ENCODE data around the gene PKIB. TPM values are rescaled to one million over a fixed set of nuclear protein-coding genes. Genes with fewer than 3 reads are reported as not detected.

The PKIB gene
- total and polyA plus RNA-seq, 10 of the 15 experiments (the other 5 are each of a cell fraction or from before 2014, with no cell fraction given), result 0.20 to 1.8 (median 0.87) TPM

DNA sequence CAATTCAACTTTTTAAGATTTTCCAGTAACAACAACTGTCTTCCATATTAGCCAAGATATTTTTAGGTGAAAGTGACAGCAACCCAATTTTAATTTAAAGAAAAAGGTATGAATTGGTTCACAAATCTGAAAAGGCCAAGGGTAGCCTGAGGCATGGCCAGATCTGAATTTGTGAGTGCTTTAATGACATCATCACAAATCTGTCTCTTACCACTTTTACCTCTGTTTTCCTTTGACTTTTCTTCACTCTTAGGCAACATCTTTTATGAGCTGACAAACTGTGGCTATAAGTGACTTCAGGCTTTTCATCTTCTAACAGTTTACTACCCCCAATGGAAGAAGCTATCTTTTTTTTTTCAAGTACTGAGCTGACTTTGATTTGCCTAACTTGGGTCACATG lies 44.5 kb upstream of the PKIB start (continued):
- no peak for TF ChIP-seq JUNB (IDR thresholded peaks at IDR 0.05)
- TF ChIP-seq, protein P1, sequence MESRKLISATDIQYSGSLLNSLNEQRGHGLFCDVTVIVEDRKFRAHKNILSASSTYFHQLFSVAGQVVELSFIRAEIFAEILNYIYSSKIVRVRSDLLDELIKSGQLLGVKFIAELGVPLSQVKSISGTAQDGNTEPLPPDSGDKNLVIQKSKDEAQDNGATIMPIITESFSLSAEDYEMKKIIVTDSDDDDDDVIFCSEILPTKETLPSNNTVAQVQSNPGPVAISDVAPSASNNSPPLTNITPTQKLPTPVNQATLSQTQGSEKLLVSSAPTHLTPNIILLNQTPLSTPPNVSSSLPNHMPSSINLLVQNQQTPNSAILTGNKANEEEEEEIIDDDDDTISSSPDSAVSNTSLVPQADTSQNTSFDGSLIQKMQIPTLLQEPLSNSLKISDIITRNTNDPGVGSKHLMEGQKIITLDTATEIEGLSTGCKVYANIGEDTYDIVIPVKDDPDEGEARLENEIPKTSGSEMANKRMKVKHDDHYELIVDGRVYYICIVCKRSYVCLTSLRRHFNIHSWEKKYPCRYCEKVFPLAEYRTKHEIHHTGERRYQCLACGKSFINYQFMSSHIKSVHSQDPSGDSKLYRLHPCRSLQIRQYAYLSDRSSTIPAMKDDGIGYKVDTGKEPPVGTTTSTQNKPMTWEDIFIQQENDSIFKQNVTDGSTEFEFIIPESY (IDR thresholded peaks at IDR 0.05), result no peak
- TF ChIP-seq RUNX3 (IDR thresholded peaks at IDR 0.05; ENCODE audit: low read length), result no peak
- no peak for TF ChIP-seq IKZF1 (conservative IDR thresholded peaks at IDR 0.05)
- no peak for TF ChIP-seq SIX5 (IDR thresholded peaks at IDR 0.05; ENCODE audit: low read depth, low read length, severe bottlenecking)
- no peak for TF ChIP-seq SMARCA5 (IDR thresholded peaks at IDR 0.05)
- TF ChIP-seq ZNF217 (IDR thresholded peaks at IDR 0.05), result no peak
- TF ChIP-seq PAX8 (IDR thresholded peaks at IDR 0.05), result no peak
- no peak for TF ChIP-seq TCF3 (IDR thresholded peaks at IDR 0.05; ENCODE audit: borderline replicate concordance, insufficient read depth, low read depth, low read length)
- TF ChIP-seq RELA (IDR thresholded peaks at IDR 0.05; ENCODE audit: borderline replicate concordance, partially characterized antibody), result no peak
- TF ChIP-seq TBL1XR1 (IDR thresholded peaks at IDR 0.05; ENCODE audit: low read depth, low read length), result no peak
- no peak for TF ChIP-seq NFXL1 (IDR thresholded peaks at IDR 0.05; ENCODE audit: borderline replicate concordance)
- TF ChIP-seq MTA3 (IDR thresholded peaks at IDR 0.05; ENCODE audit: borderline replicate concordance, low read length), result no peak
- TF ChIP-seq, protein P2, sequence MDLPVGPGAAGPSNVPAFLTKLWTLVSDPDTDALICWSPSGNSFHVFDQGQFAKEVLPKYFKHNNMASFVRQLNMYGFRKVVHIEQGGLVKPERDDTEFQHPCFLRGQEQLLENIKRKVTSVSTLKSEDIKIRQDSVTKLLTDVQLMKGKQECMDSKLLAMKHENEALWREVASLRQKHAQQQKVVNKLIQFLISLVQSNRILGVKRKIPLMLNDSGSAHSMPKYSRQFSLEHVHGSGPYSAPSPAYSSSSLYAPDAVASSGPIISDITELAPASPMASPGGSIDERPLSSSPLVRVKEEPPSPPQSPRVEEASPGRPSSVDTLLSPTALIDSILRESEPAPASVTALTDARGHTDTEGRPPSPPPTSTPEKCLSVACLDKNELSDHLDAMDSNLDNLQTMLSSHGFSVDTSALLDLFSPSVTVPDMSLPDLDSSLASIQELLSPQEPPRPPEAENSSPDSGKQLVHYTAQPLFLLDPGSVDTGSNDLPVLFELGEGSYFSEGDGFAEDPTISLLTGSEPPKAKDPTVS (IDR thresholded peaks at IDR 0.05; ENCODE audit: low read depth, low read length), result no peak
- no peak for TF ChIP-seq ESRRA (IDR thresholded peaks at IDR 0.05; ENCODE audit: low read length)

All from GM12878 (cell line).